K562 (cell line): ENCODE results near the gene CXCL5. TPM values are rescaled to one million over a fixed set of nuclear protein-coding genes. Genes with fewer than 3 reads are reported as not detected.
"Not testable (repeated sequence)": the region's sequence is repeated elsewhere in the genome, so short reads cannot be mapped to it uniquely, and the experiment has no call there.

Source experiments
- ATAC-seq: fragments of 200-7000 bp; cut with Tn5 transposase; 3 replicates; pipeline ENCODE4 v1.9.1; 2020; ENCODE audit warnings: moderate library complexity
- BruUV-seq: library from RNA; stranded (reverse); fragments of 400-500 nt; replicated peaks from 2 replicates; lab custom pipeline; 2021; lab: Mats Ljungman, UMichigan
- CTCF ChIA-PET: fragments of 300-600 bp; formaldehyde crosslinking; extraction: SDS; loops from one replicate; lab custom pipeline; 2021; ENCODE audit warnings: low intra/inter-chr PET ratio; lab: Yijun Ruan, JAX
- POLR2A ChIA-PET: fragments of 300-600, 350-650 bp; sonication (Branson Sonifier 250); formaldehyde crosslinking; extraction: SDS; loops from one replicate; lab custom pipeline; 2021; ENCODE audit warnings: antibody characterized with exemption, inconsistent platforms; lab: Yijun Ruan, JAX
- DNase-seq, 4 experiments: peaks; one replicate each; pipeline versions ENCODE4 v3.0.0 to v3.0.0-alpha.2; 2011 to 2018; ENCODE audit warnings: low spot score in 3 of 4, mixed read lengths in 3 of 4; ENCODE audit errors: extremely low read depth in 1 of 4
- FAIRE-seq: peaks from 2 replicates; lab custom pipeline; 2011; peaks lifted over from hg19 to GRCh38; lab: Jason Lieb, UNC
- H2AFZ ChIP-seq: 2 replicates; pipeline ENCODE4 v1.6.0; 2011; ENCODE audit warnings: low read depth, low read length, control low read depth, inconsistent platforms
- H3K27ac ChIP-seq: fragments of 200-600 bp; 3 replicates; pipeline ENCODE4 v1.8.0; 2011; ENCODE audit warnings: low read depth, mild to moderate bottlenecking, control low read depth, inconsistent platforms, low read length, moderate library complexity, mixed read lengths; ENCODE audit errors: extremely low read depth
- H3K27me3 ChIP-seq, 2 experiments: fragments of 300-600 bp in 1 of 2; 2 replicates in 1 of 2; 3 replicates in 1 of 2; pipeline versions ENCODE4 v1.6.0 to v1.8.0; 2011; ENCODE audit warnings: inconsistent platforms in 2 of 2, low read length in 2 of 2, mild to moderate bottlenecking in 1 of 2, mixed read lengths in 1 of 2, moderate library complexity in 1 of 2; ENCODE audit not compliant: control insufficient read depth in 2 of 2, insufficient read depth in 2 of 2
- H3K36me3 ChIP-seq: fragments of 300-600 bp; 3 replicates; pipeline ENCODE4 v1.8.0; 2011; ENCODE audit warnings: mild to moderate bottlenecking, low read length, inconsistent platforms; ENCODE audit not compliant: control insufficient read depth, insufficient read depth
- H3K4me1 ChIP-seq, 2 experiments: fragments of 200-600 bp in 1 of 2; replicated peaks in 1 of 2; 2 replicates in 1 of 2; 3 replicates in 1 of 2; pipeline versions ENCODE4 v1.5.1 to v1.8.0; 2011; ENCODE audit warnings: inconsistent platforms in 2 of 2, low read length in 2 of 2, mild to moderate bottlenecking in 1 of 2, mixed read lengths in 1 of 2, moderate library complexity in 1 of 2; ENCODE audit not compliant: control insufficient read depth in 2 of 2, insufficient read depth in 2 of 2
- H3K4me2 ChIP-seq: 2 replicates; pipeline ENCODE4 v1.6.1; 2011; ENCODE audit warnings: low read length, control low read depth, inconsistent platforms, mixed read lengths; ENCODE audit not compliant: insufficient read depth
- H3K4me3 ChIP-seq: fragments of 200-600 bp; sonication (generic), shearing (Covaris generic); 2 replicates; pipeline ENCODE4 v1.5.1; 2016; ENCODE audit warnings: control low read depth, inconsistent platforms
- H3K79me2 ChIP-seq: fragments of 200-600 bp; 3 replicates; pipeline ENCODE4 v1.8.0; 2011; ENCODE audit warnings: low read length, inconsistent platforms; ENCODE audit not compliant: control insufficient read depth, insufficient read depth
- H3K9ac ChIP-seq, 2 experiments: 2 replicates each; pipeline versions ENCODE4 v1.6.0 to v1.6.1; 2011; ENCODE audit warnings: low read depth in 2 of 2, low read length in 2 of 2, control low read depth in 1 of 2, inconsistent platforms in 1 of 2, mild to moderate bottlenecking in 1 of 2, mixed read lengths in 1 of 2; ENCODE audit not compliant: insufficient read depth in 1 of 2
- H3K9me1 ChIP-seq: one replicate; pipeline ENCODE4 v1.6.0; 2011; ENCODE audit warnings: inconsistent platforms, mild to moderate bottlenecking, low read length, moderate library complexity; ENCODE audit not compliant: control insufficient read depth, insufficient read depth
- H3K9me3 ChIP-seq: replicated peaks from 2 replicates; pipeline ENCODE4 v1.5.1; 2011; ENCODE audit warnings: low read depth, low read length, inconsistent platforms; ENCODE audit not compliant: control insufficient read depth, insufficient read depth
- H4K20me1 ChIP-seq: replicated peaks from 2 replicates; pipeline ENCODE4 v1.6.1; 2011; ENCODE audit warnings: low read length, inconsistent platforms, mixed read lengths; ENCODE audit not compliant: control insufficient read depth, insufficient read depth
- ARNT ChIP-seq, 2 experiments: fragments of 450-650 bp; IDR thresholded peaks; 2 replicates each; pipeline ENCODE4 v1.6.1; 2016; ENCODE audit warnings: mild to moderate bottlenecking in 1 of 2
- BMI1 ChIP-seq: fragments of 150-350 bp; IDR thresholded peaks from 2 replicates; pipeline ENCODE4 v1.6.1; 2014; ENCODE audit warnings: low read length
- ESRRA ChIP-seq: fragments of 450-650 bp; IDR thresholded peaks from 2 replicates; pipeline ENCODE4 v1.6.1; 2014; ENCODE audit warnings: low read depth, mild to moderate bottlenecking, moderate library complexity, borderline replicate concordance
- HDAC8 ChIP-seq: fragments of 450-650 bp; IDR thresholded peaks from 2 replicates; pipeline ENCODE4 v1.6.1; 2016; ENCODE audit warnings: mild to moderate bottlenecking, missing genetic modification characterization, moderate library complexity, missing compliant biosample characterization
- MAX ChIP-seq: sonication (generic); formaldehyde crosslinking; IDR thresholded peaks from 2 replicates; pipeline ENCODE4 v1.9.0; 2022; ENCODE audit warnings: mild to moderate bottlenecking, missing genetic modification reagents
- NFYB ChIP-seq: IDR thresholded peaks from 2 replicates; pipeline ENCODE4 v1.6.1; 2011; ENCODE audit warnings: mild to moderate bottlenecking, moderate library complexity; ENCODE audit not compliant: insufficient read length; ENCODE audit errors: extremely low read depth
- THAP12 ChIP-seq: fragments of 250-450 bp; sonication (Bioruptor Pico); IDR thresholded peaks from 2 replicates; pipeline ENCODE4 v1.9.0; 2021; ENCODE audit warnings: mild to moderate bottlenecking, inconsistent platforms
- ZBTB2 ChIP-seq: fragments of 450-650 bp; IDR thresholded peaks from 2 replicates; pipeline ENCODE4 v1.6.1; 2016; ENCODE audit warnings: antibody characterized with exemption
- ZKSCAN8 ChIP-seq: fragments of 200-800 bp; sonication (Bioruptor generic); IDR thresholded peaks from 2 replicates; pipeline ENCODE4 v1.6.1; 2016; ENCODE audit warnings: missing genetic modification characterization, missing compliant biosample characterization
- ZNF197 ChIP-seq: fragments of 200-800 bp; sonication (Bioruptor generic); IDR thresholded peaks from 2 replicates; pipeline ENCODE4 v1.6.1; 2016; ENCODE audit warnings: low read depth, missing genetic modification characterization, missing compliant biosample characterization
- WGBS: fragments of 100-300 bp; shearing (Covaris generic); methylation state at CpG from one replicate; pipeline ENCODE4 v1.1.6; 2016; ENCODE audit warnings: low coverage, mixed read lengths; ENCODE audit not compliant: insufficient coverage; ENCODE audit errors: missing lambda C conversion rate; 5-methylcytosine and 5-hydroxymethylcytosine counted together
- in situ Hi-C: fragments of 300-500 bp; cut with MboI; formaldehyde crosslinking; loops from 4 replicates; pipeline ENCODE4 v1.15.0; 2018; ENCODE audit warnings: inconsistent platforms, mixed read lengths
- intact Hi-C: fragments of 100-400 bp; cut with micrococcal nuclease; formaldehyde crosslinking; loops from 2 replicates; pipeline ENCODE4 v1.14.2; 2022
- polyA plus RNA-seq, 8 experiments: library from polyadenylated mRNA; depleted of rRNA in 4 of 8; stranded (reverse) in 5 of 8; unstranded in 3 of 8; fragments of >200 nt; fragmentation: Nextera tagmentation in 2 of 8; fragmentation: Illumina TruSeq in 1 of 8; extraction: Ambion mirVana in 2 of 8; extraction: Trizol in 1 of 8; gene quantifications; 2 replicates each; pipeline versions ENCODE4 v1.2.1 to v1.2.3, GENCODE V29; 2011 to 2014; ENCODE audit warnings: inconsistent platforms in 1 of 8, missing spikeins in 1 of 8
- total RNA-seq, 7 experiments: library from RNA; depleted of rRNA in 6 of 7; stranded (reverse); fragments of >200 nt in 6 of 7; fragmentation: Illumina TruSeq in 2 of 7; extraction: Trizol in 2 of 7; gene quantifications; 2 replicates each; pipeline versions ENCODE4 v1.2.1 to v1.2.3, GENCODE V29; 2011 to 2021; ENCODE audit warnings: low replicate concordance in 1 of 7

Gene CXCL5
- total and polyA plus RNA-seq, 9 of the 15 experiments (the other 6 are each of a cell fraction or from before 2014, with no cell fraction given) = not detected

- BruUV-seq, in situ Hi-C loops, DNase-seq, FAIRE-seq, ATAC-seq, intact Hi-C loops, H3K4me1 ChIP-seq, H3K4me2 ChIP-seq, H4K20me1 ChIP-seq, POLR2A ChIA-PET, H3K9me3 ChIP-seq, H3K27ac ChIP-seq, H3K27me3 ChIP-seq, H3K9ac ChIP-seq, H3K79me2 ChIP-seq, H3K36me3 ChIP-seq, H3K9me1 ChIP-seq, H3K4me3 ChIP-seq: not testable (repeated sequence)
- CTCF ChIA-PET = interaction anchor here (0.6 kb wide), 1 partner anchor 35 kb away, joined by 4 read pairs; no protein-coding TSS in a partner anchor
- TF ChIP-seq ARNT (IDR thresholded peaks at IDR 0.05) = 0 out of 4 replicates have a peak, but pooled peaks of 1 of the 2 experiments have one; percentile 40
- H2AFZ ChIP-seq = peak overlapping the region; percentile 53
- WGBS = 37% methylated on average over 8 of the region's 8 CpGs
These were observed 48.0 kb downstream of the CXCL5 start for GRCh38 chr4:73950376-73950920.

GRCh38 chr4:73948990-73949706, 49.3 kb downstream of the CXCL5 start:
- Histone ChIP-seq H3K4me1 (peaks cover 4 to 5% of the 10 kb centered on the region in 2 experiments; a peak in 4 of 5 replicates), H3K4me3 (no peak overlapping the region), H3K79me2 (no peaks in the 10 kb centered on the region), H4K20me1 (no peaks in the 10 kb centered on the region), H3K9me1 (no peaks in the 10 kb centered on the region), H3K27me3 (no peaks in the 10 kb centered on the region), H3K9ac (no peak overlapping the region), H3K36me3 (no peaks in the 10 kb centered on the region), H3K4me2 (no peak overlapping the region), H2AFZ (no peak overlapping the region), H3K27ac (no peak overlapping the region), H3K9me3 (no peaks in the 10 kb centered on the region)
- DNase-seq (no peak), FAIRE-seq (no peak), ATAC-seq (no peak)
- in situ Hi-C loops = no loop called here
- intact Hi-C loops = no loop called here
- no TSS peak for BruUV-seq
- 41% methylated on average over 7 of the region's 7 CpGs for WGBS
- ChIA-PET CTCF (no interaction called here), POLR2A (no interaction called here)
- no peak for TF ChIP-seq BMI1
- no peak for TF ChIP-seq ESRRA
- TF ChIP-seq ZBTB2 = no peak
- no peak for TF ChIP-seq MAX (CRISPR knock-in tag)
- TF ChIP-seq NFYB = no peak
- TF ChIP-seq THAP12 (CRISPR knock-in tag) = no peak
- TF ChIP-seq ZKSCAN8 = no peak
- TF ChIP-seq ZNF197 = no peak
- no peak for TF ChIP-seq HDAC8 (tag)
- TF ChIP-seq, all 486 proteins: peak for 0
